SIG-M5 treated with dmso at 0.1 percent for 504 hours (cell line): ENCODE results near the gene IL34.

Source experiments
- DNase-seq: peaks from one replicate; lab custom pipeline; 2025; ENCODE audit not compliant: unreplicated experiment; lab: John Stamatoyannopoulos, UW

IL34 gene

GRCh38 chr16:70687671-70688245 is 41.4 kb downstream of the IL34 start:
- DNase-seq = no peak

GRCh38 chr16:70688246-70688742 is 41.9 kb downstream of the IL34 start:
- DNase-seq = no peak

GRCh38 chr16:70689035-70689969 is 42.9 kb downstream of the IL34 start:
- DNase-seq = no peak

GRCh38 chr16:70689970-70690891 is 43.9 kb downstream of the IL34 start:
- DNase-seq = no peak

GRCh38 chr16:70691223-70692129 is 45.1 kb downstream of the IL34 start:
- no peak for DNase-seq

GRCh38 chr16:70692130-70692872 is 45.9 kb downstream of the IL34 start:
- no peak for DNase-seq

- no peak for DNase-seq
Measured at GRCh38 chr16:70692873-70693671, 46.7 kb downstream of the IL34 start.

GRCh38 chr16:70694088-70694867 is 47.9 kb downstream of the IL34 start:
- DNase-seq = no peak

- DNase-seq = no peak
Measured at GRCh38 chr16:70694868-70695218, 48.5 kb downstream of the IL34 start.

GRCh38 chr16:70695331-70696070 is 49.1 kb downstream of the IL34 start:
- DNase-seq = no peak

GRCh38 chr16:70696355-70696754 is 50.0 kb downstream of the IL34 start:
- no peak for DNase-seq

- peak; percentile 74 for DNase-seq
Measured at GRCh38 chr16:70696952-70697593, 50.7 kb downstream of the IL34 start.

GRCh38 chr16:70697594-70698170 is 51.3 kb downstream of the IL34 start:
- no peak for DNase-seq

- DNase-seq = no peak
Measured at GRCh38 chr16:70698901-70699300, 52.5 kb downstream of the IL34 start.

GRCh38 chr16:70699696-70700095 is 53.3 kb downstream of the IL34 start:
- DNase-seq = no peak
